Measurements from ENCODE around the gene STMN3.
"Not testable (repeated sequence)": the region's sequence is repeated elsewhere in the genome, so short reads cannot be mapped to it uniquely, and the experiment has no call there.

STMN3 gene

GRCh38 chr20:63653974-63654668 is 897 bp upstream of the STMN3 start:
- DNase-seq = no peak

DNA sequence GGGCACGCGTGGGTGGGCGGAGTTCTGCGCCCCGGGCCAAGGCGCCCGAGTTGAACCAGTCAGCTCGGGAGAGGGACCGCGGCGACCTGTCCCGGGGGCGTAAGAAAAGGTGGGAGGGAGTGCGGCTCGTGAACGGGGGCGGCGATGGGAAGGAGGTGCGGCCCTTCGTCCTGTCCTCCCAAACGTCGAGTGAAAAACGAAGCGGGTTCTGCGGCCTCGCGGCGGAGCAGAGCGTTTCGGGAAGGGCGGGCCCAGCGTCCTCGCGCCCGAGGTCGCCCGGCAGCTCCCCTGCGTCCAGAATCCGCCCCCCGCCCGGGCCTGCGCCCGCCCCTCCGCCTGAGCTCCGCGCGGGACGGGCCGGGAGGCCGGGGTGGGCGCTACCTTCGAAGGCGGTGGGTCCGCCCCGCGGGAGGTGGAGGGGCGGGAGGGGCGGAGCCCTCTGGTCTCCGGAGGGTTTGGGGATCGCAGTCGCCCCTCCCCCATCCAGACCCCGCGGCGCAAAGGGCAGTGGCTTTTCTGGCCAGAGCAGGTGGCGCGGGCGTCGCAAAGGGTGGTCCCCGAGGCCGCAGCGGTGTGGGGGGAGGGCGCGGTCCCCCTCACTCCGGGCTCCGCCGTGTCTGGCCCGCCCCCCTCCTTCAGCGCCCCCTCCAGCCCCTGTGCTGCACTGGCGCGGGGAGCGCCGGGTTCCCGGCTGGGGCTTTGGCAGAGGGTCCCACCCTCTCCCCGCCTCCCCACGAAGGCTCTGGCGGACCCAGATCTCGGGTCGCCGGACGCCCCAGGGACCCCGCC is 838 bp downstream of the STMN3 start:
- no peak for DNase-seq

DNA sequence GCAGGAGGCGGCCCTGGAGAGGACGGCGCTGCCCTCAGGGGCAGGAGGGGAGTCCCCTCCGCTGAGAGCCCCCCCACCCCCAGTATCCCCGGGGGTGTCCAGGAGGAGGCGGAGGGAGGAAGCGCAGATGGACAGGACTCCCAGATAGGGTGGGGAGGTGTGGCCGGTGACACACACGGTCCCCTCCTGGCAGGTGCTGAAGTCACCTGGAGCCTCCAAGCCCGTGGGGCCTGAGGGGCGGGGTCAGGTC is 1.4 kb downstream of the STMN3 start:
- DNase-seq = no peak

- DNase-seq = not testable (repeated sequence)
Observed at GRCh38 chr20:63650486-63650885, 2.7 kb downstream of the STMN3 start.

- DNase-seq = no peak
Observed at GRCh38 chr20:63648895-63649589, 4.2 kb downstream of the STMN3 start.

DNA sequence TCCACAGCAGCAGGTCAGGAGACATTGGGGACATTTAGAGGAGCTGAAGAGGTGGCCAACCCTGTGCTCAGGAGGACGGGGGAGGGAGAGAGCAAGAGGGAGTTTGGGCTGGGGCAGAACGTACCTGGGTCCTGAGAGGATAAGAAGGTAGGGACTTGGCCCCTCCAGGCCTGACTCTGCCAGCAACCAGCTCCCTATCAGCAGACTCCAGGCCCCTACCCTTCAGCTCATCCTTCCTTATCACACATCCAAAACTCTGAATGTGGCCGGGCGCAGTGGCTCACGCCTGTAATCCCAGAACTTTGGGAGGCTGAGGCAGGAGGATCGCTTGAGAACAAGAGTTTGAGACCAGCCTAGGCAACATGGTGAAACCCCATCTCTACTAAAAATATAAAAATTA is 5.0 kb downstream of the STMN3 start:
- DNase-seq = no peak

GRCh38 chr20:63645218-63645617 is 8.0 kb downstream of the STMN3 start:
- no peak for DNase-seq

GRCh38 chr20:63643946-63644345 is 9.3 kb downstream of the STMN3 start:
- DNase-seq = no peak

DNA sequence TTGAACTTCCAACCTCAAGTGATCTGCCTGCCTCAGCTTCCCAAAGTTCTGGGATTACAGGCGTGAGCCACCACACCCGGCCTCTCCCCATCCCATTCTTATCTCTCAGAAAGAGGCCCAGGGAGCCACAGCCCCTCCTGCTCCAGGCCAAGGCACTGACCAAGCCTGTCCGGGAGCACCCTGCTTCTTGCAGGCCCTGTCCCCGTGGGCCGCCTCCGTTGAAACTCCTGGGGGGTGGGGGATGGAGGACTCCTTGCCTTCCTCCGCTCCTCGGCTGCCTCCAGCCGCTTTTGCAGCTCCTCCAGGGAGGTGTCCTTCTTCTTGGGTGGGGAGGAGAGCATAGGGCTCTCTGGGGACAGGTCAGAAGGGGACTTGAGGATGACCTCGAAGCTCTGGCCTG is 9.7 kb downstream of the STMN3 start:
- DNase-seq = no peak

DNA sequence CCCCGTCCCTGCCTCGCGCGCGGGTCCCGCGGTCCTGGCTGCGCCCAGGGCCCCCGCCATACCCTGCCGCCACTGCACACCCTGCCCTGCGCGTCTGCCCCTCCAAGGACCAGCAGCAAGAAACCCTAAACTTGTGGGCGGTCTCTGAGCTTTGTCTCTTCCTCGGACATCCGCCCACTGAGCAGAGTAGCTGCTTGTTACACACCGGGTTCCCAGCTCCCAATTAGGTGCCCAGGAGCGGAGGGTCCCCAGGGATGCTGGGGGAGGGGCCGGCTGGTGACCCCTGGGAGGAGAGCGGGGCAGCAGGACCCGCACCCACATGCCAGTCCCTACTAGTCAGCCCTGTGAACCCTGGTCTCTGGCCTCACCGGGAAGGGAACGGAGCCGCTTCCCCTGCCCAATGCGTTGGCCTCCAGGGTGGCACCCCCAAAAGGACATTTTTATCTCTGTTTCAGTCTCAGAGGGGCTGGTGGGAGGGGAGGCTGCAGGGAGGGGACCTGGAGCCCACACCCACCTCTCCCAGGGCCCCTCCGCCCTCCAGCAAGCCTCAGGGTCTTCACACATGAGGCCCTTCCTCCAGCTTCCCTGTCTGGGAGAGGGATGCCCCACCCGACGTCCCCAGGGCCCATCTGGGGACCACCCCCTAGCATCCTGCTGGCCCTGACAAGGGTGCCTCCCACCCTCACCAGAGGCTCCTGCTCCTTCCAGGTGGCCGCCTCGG is 10.5 kb downstream of the STMN3 start:
- DNase-seq = no peak

- DNase-seq = peak; percentile 79
Observed at GRCh38 chr20:63641792-63642523, 11.3 kb downstream of the STMN3 start.

- no peak for DNase-seq
Observed at GRCh38 chr20:63641146-63641791, 12.0 kb downstream of the STMN3 start.

GRCh38 chr20:63640686-63641085 is 12.5 kb downstream of the STMN3 start:
- not testable (repeated sequence) for DNase-seq

DNA sequence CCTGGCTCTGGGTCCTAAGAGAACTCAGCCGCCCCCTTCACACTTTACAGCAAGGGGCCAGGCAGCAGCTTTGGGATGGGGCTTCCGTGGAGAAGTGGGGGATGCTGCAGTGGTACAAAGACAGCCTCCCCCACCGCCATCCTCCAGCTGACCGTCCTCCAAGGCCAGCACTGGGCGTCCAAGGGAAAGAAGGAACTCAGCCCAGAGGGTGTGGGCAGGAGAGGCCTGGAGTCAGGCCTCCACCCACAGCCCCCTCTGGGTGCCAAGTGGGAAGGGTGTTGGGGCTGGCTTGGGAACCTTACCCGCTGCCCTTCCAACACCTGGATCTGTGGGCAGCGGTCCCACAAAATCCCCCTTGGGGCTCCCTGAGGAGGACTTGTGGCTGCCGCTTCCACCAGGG is 13.1 kb downstream of the STMN3 start:
- no peak for DNase-seq

- no peak for DNase-seq
Observed at GRCh38 chr20:63639093-63639975, 13.9 kb downstream of the STMN3 start.

DNA sequence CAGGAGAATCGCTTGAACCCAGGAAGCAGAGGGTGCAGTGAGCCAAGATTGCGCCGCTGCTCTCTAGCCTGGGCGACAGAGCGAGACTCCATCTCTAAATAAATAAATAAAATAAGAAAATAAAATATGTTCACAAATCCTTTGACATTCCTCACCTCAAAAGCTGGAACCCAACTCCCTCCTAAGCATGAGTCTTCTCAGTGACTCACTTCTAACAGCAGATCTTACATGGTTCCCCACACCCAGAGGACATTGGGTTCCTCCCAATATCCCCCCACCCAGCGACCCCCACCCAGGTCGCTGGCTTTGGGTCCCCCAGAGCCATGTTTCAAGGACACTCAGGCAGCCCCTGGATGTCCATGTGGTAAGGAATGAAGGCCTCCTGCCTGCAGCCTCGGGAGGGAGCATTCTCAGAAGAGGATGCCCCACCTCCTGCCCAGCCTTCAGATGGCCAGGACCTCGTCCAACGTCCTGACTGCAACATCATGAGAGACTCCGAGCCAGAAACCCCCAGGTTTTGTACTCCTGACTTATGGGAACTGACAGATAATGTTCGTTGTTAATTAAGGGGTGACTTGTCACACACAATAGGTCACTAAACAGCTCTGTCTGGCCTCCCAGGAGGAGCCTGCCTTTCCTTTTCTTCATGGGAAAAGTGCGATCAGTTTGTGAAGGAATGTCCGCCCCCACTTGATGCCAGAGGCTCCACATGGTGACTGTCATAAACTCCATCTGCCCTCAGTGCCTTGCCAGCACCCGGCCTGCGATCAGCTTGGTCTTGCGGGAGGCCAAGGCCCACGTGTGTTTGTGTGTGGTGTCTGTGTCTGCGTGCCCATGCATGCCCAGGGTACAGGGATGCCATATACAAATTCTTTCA is 16.2 kb downstream of the STMN3 start:
- DNase-seq = no peak

DNA sequence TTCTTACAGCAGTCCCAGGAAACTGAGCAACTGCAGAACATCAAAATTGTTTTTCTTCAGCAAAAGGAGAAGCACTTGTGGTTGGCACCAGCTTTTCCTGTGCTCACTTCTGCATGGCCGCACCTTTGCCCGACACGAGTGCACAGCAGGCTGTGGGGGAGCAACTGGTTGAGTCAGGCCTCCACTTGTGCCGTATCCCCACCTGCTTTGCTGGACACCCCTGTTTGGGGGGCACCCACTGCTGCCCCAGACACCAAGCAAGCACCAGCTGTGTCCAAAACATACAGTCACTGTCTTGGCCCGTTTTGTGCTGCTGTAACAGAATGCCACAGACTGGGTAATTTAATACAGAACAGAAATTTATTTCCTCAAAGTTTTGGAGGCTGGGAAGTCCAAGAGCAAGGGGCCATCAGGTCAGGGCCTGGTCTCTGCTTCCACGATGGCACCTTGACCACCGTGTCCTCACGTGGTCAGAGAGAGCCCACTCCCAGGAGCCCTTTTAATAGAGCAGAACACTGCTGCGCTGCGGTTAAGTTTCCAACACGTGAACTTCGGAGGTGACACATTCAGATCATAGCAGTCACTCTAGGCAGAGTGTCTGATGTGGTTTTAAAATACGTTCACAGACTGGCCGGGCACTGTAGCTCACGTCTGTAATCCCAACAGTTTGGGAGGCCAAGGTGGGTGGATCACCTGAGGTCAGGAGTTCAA is 17.6 kb downstream of the STMN3 start:
- DNase-seq = no peak

GRCh38 chr20:63633732-63634131 is 19.5 kb downstream of the STMN3 start:
- no peak for DNase-seq

- DNase-seq = not testable (repeated sequence)
Observed at GRCh38 chr20:63631426-63631825, 21.8 kb downstream of the STMN3 start.
